IPS-15b (cell line): Measurements from ENCODE around the gene CDH26.

ENCODE experiments used
- H3K27me3 ChIP-seq: one replicate; pipeline ENCODE4 v1.6.1; 2013; ENCODE audit warnings: low read length; ENCODE audit not compliant: control insufficient read depth, insufficient read depth
- H3K36me3 ChIP-seq: one replicate; pipeline ENCODE4 v1.6.1; 2013; ENCODE audit warnings: low read length; ENCODE audit not compliant: control insufficient read depth, insufficient read depth
- H3K4me1 ChIP-seq: one replicate; pipeline ENCODE4 v1.6.1; 2013; ENCODE audit warnings: mild to moderate bottlenecking, low read length; ENCODE audit not compliant: control insufficient read depth, insufficient read depth
- H3K4me3 ChIP-seq: one replicate; pipeline ENCODE4 v1.5.1; 2013; ENCODE audit warnings: low read depth, low read length
- H3K9ac ChIP-seq: one replicate; pipeline ENCODE4 v1.6.1; 2013; ENCODE audit warnings: low read depth, mild to moderate bottlenecking, low read length
- H3K9me3 ChIP-seq: one replicate; pipeline ENCODE4 v1.6.1; 2013; ENCODE audit warnings: mild to moderate bottlenecking, low read length; ENCODE audit not compliant: control insufficient read depth, insufficient read depth

CDH26 gene

GRCh38 chr20:59958123-59958522, at the start of gene CDH26:
CDH26 (plus strand) TSS chr20:59958423; CDS start chr20:59958727, 304 bp downstream.
- no peaks in the 10 kb centered on the region for H3K4me1 ChIP-seq
- no peaks in the 10 kb centered on the region for H3K9me3 ChIP-seq
- H3K36me3 ChIP-seq: no peaks in the 10 kb centered on the region
- H3K9ac ChIP-seq: no peak within 1 kb of the TSS
- no peak within 1 kb of the TSS for H3K4me3 ChIP-seq
- H3K27me3 ChIP-seq: peaks cover 2% of the 10 kb centered on the region

- Histone ChIP-seq H3K9me3 (no peaks in the 10 kb centered on the region), H3K36me3 (no peaks in the 10 kb centered on the region), H3K27me3 (no peaks in the 10 kb centered on the region), H3K4me3 (no peak overlapping the region), H3K4me1 (no peaks in the 10 kb centered on the region), H3K9ac (no peak overlapping the region)
Observed at GRCh38 chr20:59908855-59909254, 49.4 kb upstream of the CDH26 start.

- Histone ChIP-seq H3K27me3 (no peaks in the 10 kb centered on the region), H3K4me3 (no peak overlapping the region), H3K36me3 (no peaks in the 10 kb centered on the region)
Observed at GRCh38 chr20:59911041-59911440, 47.2 kb upstream of the CDH26 start.

DNA sequence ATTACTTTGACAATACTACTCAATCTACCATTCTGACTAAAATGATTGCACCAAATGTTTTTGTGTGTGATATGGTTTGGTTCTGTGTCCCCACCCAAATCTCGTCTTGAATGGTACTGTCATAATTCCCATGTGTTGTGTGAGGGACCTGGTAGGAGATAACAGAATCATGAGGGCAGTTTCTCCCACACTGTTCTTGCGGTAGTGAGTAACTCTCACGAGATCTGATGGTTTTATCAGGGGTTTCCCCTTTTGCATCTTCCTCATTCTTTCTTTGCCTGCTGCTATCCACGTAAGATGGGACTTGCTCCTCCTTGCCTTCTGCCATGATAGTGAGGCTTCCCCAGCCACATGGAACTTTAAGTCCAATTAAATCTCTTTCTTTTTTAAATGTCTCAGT, 45.6 kb upstream of the CDH26 start:
- Histone ChIP-seq H3K27me3 (no peaks in the 10 kb centered on the region), H3K9ac (no peak overlapping the region), H3K4me3 (no peak overlapping the region), H3K36me3 (no peaks in the 10 kb centered on the region), H3K4me1 (no peaks in the 10 kb centered on the region), H3K9me3 (no peaks in the 10 kb centered on the region)

More at GRCh38 chr20:59911041-59911440, 47.2 kb upstream of the CDH26 start:
- no peak overlapping the region for H3K9ac ChIP-seq
- H3K4me1 ChIP-seq: no peaks in the 10 kb centered on the region
- no peaks in the 10 kb centered on the region for H3K9me3 ChIP-seq

- Histone ChIP-seq H3K36me3 (no peaks in the 10 kb centered on the region), H3K27me3 (no peaks in the 10 kb centered on the region), H3K4me3 (no peak overlapping the region), H3K9me3 (no peaks in the 10 kb centered on the region), H3K4me1 (no peaks in the 10 kb centered on the region), H3K9ac (no peak overlapping the region)
Observed at GRCh38 chr20:59920944-59921343, 37.3 kb upstream of the CDH26 start.

- H3K4me3 ChIP-seq: no peak overlapping the region
- no peaks in the 10 kb centered on the region for H3K36me3 ChIP-seq
- no peak overlapping the region for H3K9ac ChIP-seq
- no peaks in the 10 kb centered on the region for H3K27me3 ChIP-seq
- no peaks in the 10 kb centered on the region for H3K9me3 ChIP-seq
- no peaks in the 10 kb centered on the region for H3K4me1 ChIP-seq
Observed at GRCh38 chr20:59923514-59923913, 34.7 kb upstream of the CDH26 start.

- Histone ChIP-seq H3K36me3 (no peaks in the 10 kb centered on the region), H3K9ac (no peak overlapping the region), H3K4me1 (no peaks in the 10 kb centered on the region), H3K4me3 (no peak overlapping the region), H3K27me3 (no peaks in the 10 kb centered on the region), H3K9me3 (no peaks in the 10 kb centered on the region)
Observed at GRCh38 chr20:59925359-59925758, 32.9 kb upstream of the CDH26 start.

DNA sequence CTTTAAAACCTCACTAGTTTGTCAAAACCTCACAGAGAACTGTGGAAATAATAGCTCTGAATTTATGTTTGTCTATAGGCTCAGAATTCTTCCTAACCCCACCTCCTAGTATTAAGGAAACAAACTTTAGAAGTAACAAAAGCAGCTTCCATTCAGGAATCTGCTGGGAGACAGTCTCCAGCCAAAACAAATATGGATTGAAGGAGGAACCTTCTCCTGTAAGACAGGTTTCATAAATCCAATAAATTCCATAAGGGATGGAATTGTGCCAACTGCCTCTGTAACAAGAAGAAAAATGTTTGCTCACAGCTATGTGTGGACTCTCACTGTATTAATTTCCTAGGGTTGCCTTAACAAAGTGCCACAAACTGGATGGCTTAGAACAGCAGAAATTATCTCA, 32.3 kb upstream of the CDH26 start:
- H3K36me3 ChIP-seq: no peaks in the 10 kb centered on the region

GRCh38 chr20:59931511-59932312, 26.5 kb upstream of the CDH26 start:
- Histone ChIP-seq H3K9ac (no peak overlapping the region), H3K9me3 (no peaks in the 10 kb centered on the region), H3K27me3 (peaks cover 28% of the 10 kb centered on the region), H3K36me3 (no peaks in the 10 kb centered on the region), H3K4me1 (no peaks in the 10 kb centered on the region), H3K4me3 (no peak overlapping the region)

More for the DNA sequence above, 32.3 kb upstream of the CDH26 start:
- H3K4me3 ChIP-seq: no peak overlapping the region
- no peaks in the 10 kb centered on the region for H3K4me1 ChIP-seq
- no peaks in the 10 kb centered on the region for H3K9me3 ChIP-seq
- H3K27me3 ChIP-seq: no peaks in the 10 kb centered on the region
- H3K9ac ChIP-seq: no peak overlapping the region

DNA sequence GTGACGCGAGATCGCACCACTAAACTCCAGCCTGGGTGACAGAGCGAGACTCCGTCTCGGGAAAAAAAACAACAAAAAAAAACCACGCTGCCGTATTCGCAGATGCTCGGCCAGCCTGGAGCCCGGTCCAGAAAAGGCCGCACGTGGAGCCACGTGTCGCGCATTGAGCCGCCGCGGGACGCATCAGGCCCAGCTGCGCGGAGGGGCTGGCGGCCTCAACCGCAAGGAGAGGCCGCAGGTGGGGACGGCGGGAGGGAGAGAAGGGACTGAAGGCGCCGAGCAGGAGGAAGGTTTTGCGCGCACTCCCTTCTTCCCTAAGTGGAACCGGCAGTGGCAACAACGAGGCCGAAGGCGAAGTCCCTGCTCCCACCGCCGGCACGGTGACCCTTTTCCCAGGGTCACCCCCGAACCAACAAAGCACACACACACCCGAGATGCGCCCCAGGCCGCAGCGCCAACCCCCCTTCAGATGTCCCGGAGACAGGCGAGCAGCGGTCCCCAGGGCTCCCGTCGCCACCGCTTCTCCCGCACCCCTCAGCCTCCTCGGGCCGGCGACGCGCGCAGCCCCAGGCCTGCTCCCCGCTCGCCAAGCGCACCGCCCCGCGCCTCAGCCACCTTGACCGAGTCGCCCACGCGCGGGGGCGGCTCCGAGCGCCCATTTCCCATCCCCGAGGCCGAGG, 25.5 kb upstream of the CDH26 start:
- no peaks in the 10 kb centered on the region for H3K4me1 ChIP-seq
- H3K27me3 ChIP-seq: peaks cover 34% of the 10 kb centered on the region
- no peaks in the 10 kb centered on the region for H3K9me3 ChIP-seq
- H3K4me3 ChIP-seq: no peak overlapping the region
- H3K36me3 ChIP-seq: no peaks in the 10 kb centered on the region
- no peak overlapping the region for H3K9ac ChIP-seq

- Histone ChIP-seq H3K4me3 (peak within 1 kb of the TSS; percentile 46), H3K4me1 (no peaks in the 10 kb centered on the region), H3K9ac (no peak within 1 kb of the TSS), H3K27me3 (peaks cover 40% of the 10 kb centered on the region), H3K36me3 (no peaks in the 10 kb centered on the region), H3K9me3 (no peaks in the 10 kb centered on the region)
Observed at GRCh38 chr20:59933296-59933848, 24.9 kb upstream of the CDH26 start, which contains the start of gene SYCP2. SYCP2 (minus strand) TSS chr20:59933637; CDS start chr20:59922413, 11,224 bp downstream.
